ENCODE data around the gene SRRM3.

DNA sequence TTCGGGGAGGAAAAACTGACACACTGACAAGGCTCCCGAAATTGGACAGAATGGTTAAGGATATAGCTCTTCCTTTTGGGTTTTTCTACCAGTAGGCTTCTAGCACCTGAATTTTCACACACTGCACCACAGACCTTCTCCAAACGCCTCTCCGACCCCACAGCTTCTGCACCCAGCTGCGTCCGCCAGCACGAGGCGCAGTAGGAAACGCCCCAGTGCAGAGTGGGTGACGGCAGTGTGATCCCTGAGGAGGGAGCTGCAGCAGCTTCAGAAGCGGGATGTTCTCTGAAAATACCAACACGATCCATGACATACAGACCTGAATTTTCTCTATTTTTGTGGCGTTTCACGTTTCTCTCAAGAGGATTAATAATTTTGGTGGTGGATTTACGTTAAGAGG, 126.7 kb downstream of the SRRM3 start:
- TF ChIP-seq EZH2 (IDR thresholded peaks at IDR 0.05; ENCODE audit: insufficient read depth, poor library complexity, severe bottlenecking) (no peak), EZH2phosphoT487 (IDR thresholded peaks at IDR 0.05; ENCODE audit: insufficient read depth, low read depth) (no peak)
